Peyer's patch (tissue), 4 donors: ENCODE data around the gene PTPRU.

Source experiments
- CTCF ChIP-seq, 6 experiments: fragments of 450-650 bp in 4 of 6; fragments of 200-600 bp in 2 of 6; sonication (generic) in 1 of 6; IDR thresholded peaks; one replicate each; pipeline ENCODE4 v1.5.1; 2017 to 2019; ENCODE audit warnings: antibody characterized with exemption in 6 of 6, mild to moderate bottlenecking in 3 of 6, moderate library complexity in 1 of 6
- POLR2A ChIP-seq, 2 donors: fragments of 450-650 bp; IDR thresholded peaks; one replicate each; pipeline ENCODE4 v1.5.1; 2017; ENCODE audit warnings: antibody characterized with exemption in 2 of 2, mild to moderate bottlenecking in 2 of 2, moderate library complexity in 2 of 2

- TF ChIP-seq POLR2A (IDR thresholded peaks at IDR 0.05) (no peak), CTCF (IDR thresholded peaks at IDR 0.05) (no peak)
These were observed 12.9 kb downstream of the PTPRU start for GRCh38 chr1:29249170-29249691.
